ENCODE data around the gene AKAP8.

- no peak for TF ChIP-seq FOXK2 (IDR thresholded peaks at IDR 0.05)
- no peak for TF ChIP-seq TARDBP (IDR thresholded peaks at IDR 0.05)
- no peak for TF ChIP-seq L3MBTL2 (conservative IDR thresholded peaks at IDR 0.05)
- no peak for TF ChIP-seq SUZ12 (IDR thresholded peaks at IDR 0.05)
- TF ChIP-seq FOXM1 (IDR thresholded peaks at IDR 0.05; ENCODE audit: borderline replicate concordance) = no peak
- no peak for TF ChIP-seq ZNF384 (IDR thresholded peaks at IDR 0.05)
- no peak for TF ChIP-seq ELF4 (IDR thresholded peaks at IDR 0.05)
- TF ChIP-seq CTBP1 (IDR thresholded peaks at IDR 0.05; ENCODE audit: borderline replicate concordance) = no peak
- no peak for TF ChIP-seq SP1 (IDR thresholded peaks at IDR 0.05)
Observed at GRCh38 chr19:15331419-15332310, 47.9 kb downstream of the AKAP8 start.

All from HEK293T (cell line).